IMR-90 (cell line): Measurements from ENCODE around the gene CTRB1. TPM values are rescaled to one million over a fixed set of nuclear protein-coding genes. Genes with fewer than 3 reads are reported as not detected.

Experiments used
- ATAC-seq: fragments of 200-7000 bp; cut with Tn5 transposase; 2 replicates; pipeline ENCODE4 v1.9.1; 2020; ENCODE audit warnings: low read depth, mild to moderate bottlenecking, moderate library complexity
- BruUV-seq: library from RNA; stranded (reverse); fragments of 400-500 nt; replicated peaks from 2 replicates; lab custom pipeline; 2021; lab: Mats Ljungman, UMichigan
- CTCF ChIA-PET: fragments of 300-600 bp; formaldehyde crosslinking; extraction: SDS; loops from one replicate; lab custom pipeline; 2021; ENCODE audit warnings: antibody characterized with exemption; lab: Yijun Ruan, JAX
- POLR2A ChIA-PET: fragments of 300-600 bp; sonication (Branson Sonifier 250); formaldehyde crosslinking; loops from one replicate; lab custom pipeline; 2022; ENCODE audit warnings: antibody characterized with exemption; ENCODE audit not compliant: unreplicated experiment; lab: Charles Lee
- DNase-seq: peaks from one replicate; pipeline ENCODE4 v3.0.0; 2013
- H2AFZ ChIP-seq: replicated peaks from 2 replicates; pipeline ENCODE3; 2013; ENCODE audit warnings: low read length, mild to moderate bottlenecking; ENCODE audit not compliant: poor library complexity
- H2AK5ac ChIP-seq: 2 replicates; pipeline ENCODE4 v1.6.1; 2013; ENCODE audit warnings: low read depth, low read length, inconsistent platforms
- H2AK9ac ChIP-seq: replicated peaks from 2 replicates; pipeline ENCODE3; 2013; ENCODE audit warnings: mild to moderate bottlenecking, low read depth, low read length, moderate library complexity; ENCODE audit not compliant: poor library complexity
- H2BK120ac ChIP-seq: 2 replicates; pipeline ENCODE4 v1.6.1; 2013; ENCODE audit warnings: low read depth, low read length, inconsistent platforms
- H2BK15ac ChIP-seq: 3 replicates; pipeline ENCODE4 v1.6.1; 2013; ENCODE audit warnings: low read depth, low read length, inconsistent platforms
- H2BK20ac ChIP-seq: 2 replicates; pipeline ENCODE4 v1.6.1; 2013; ENCODE audit warnings: low read depth, mild to moderate bottlenecking, inconsistent platforms, low read length, moderate library complexity
- H2BK5ac ChIP-seq: 2 replicates; pipeline ENCODE4 v1.6.1; 2013; ENCODE audit warnings: mild to moderate bottlenecking, low read depth, low read length, inconsistent platforms; ENCODE audit not compliant: poor library complexity, severe bottlenecking
- H3K14ac ChIP-seq: replicated peaks from 2 replicates; pipeline ENCODE4 v1.6.1; 2013; ENCODE audit warnings: low read depth, low read length, inconsistent platforms
- H3K18ac ChIP-seq: 2 replicates; pipeline ENCODE4 v1.6.1; 2013; ENCODE audit warnings: low read depth, low read length, control low read depth
- H3K23ac ChIP-seq: 2 replicates; pipeline ENCODE4 v1.6.1; 2013; ENCODE audit warnings: low read depth, low read length, inconsistent platforms
- H3K27ac ChIP-seq: 2 replicates; pipeline ENCODE4 v1.5.1; 2013; ENCODE audit warnings: mild to moderate bottlenecking, control low read depth, low read length; ENCODE audit not compliant: insufficient read depth
- H3K27me3 ChIP-seq: 2 replicates; pipeline ENCODE4 v1.6.1; 2013; ENCODE audit warnings: low read length; ENCODE audit not compliant: control insufficient read depth, insufficient read depth
- H3K36me3 ChIP-seq: 2 replicates; pipeline ENCODE4 v1.6.1; 2013; ENCODE audit warnings: low read length, mixed read lengths; ENCODE audit not compliant: control insufficient read depth, insufficient read depth
- H3K4ac ChIP-seq: 2 replicates; pipeline ENCODE4 v1.6.1; 2013; ENCODE audit warnings: low read depth, low read length, inconsistent platforms
- H3K4me1 ChIP-seq: 2 replicates; pipeline ENCODE4 v1.6.1; 2013; ENCODE audit warnings: low read length, mixed read lengths; ENCODE audit not compliant: control insufficient read depth, insufficient read depth
- H3K4me2 ChIP-seq: 2 replicates; pipeline ENCODE4 v1.6.1; 2013; ENCODE audit warnings: low read depth, mild to moderate bottlenecking, control low read depth, low read length, moderate library complexity
- H3K4me3 ChIP-seq: 2 replicates; pipeline ENCODE4 v1.5.1; 2013; ENCODE audit warnings: low read depth, mild to moderate bottlenecking, control low read depth, low read length, moderate library complexity; ENCODE audit not compliant: insufficient read depth
- H3K56ac ChIP-seq: 2 replicates; pipeline ENCODE4 v1.6.1; 2013; ENCODE audit warnings: low read length, inconsistent platforms; ENCODE audit not compliant: insufficient read depth; ENCODE audit errors: extremely low read depth
- H3K79me1 ChIP-seq, 2 experiments: 2 replicates each; pipeline ENCODE4 v1.6.1; 2013; ENCODE audit warnings: low read length in 2 of 2, inconsistent platforms in 1 of 2, low read depth in 1 of 2
- H3K9ac ChIP-seq: 2 replicates; pipeline ENCODE4 v1.6.1; 2013; ENCODE audit warnings: low read depth, low read length, control low read depth
- H3K9me1 ChIP-seq: 2 replicates; pipeline ENCODE4 v1.6.1; 2013; ENCODE audit warnings: low read length, inconsistent platforms; ENCODE audit not compliant: insufficient read depth
- H3K9me3 ChIP-seq: 2 replicates; pipeline ENCODE4 v1.6.1; 2013; ENCODE audit warnings: low read length; ENCODE audit not compliant: control insufficient read depth, insufficient read depth
- H4K20me1 ChIP-seq: 2 replicates; pipeline ENCODE4 v1.6.1; 2013; ENCODE audit warnings: low read length, inconsistent platforms; ENCODE audit not compliant: insufficient read depth
- H4K5ac ChIP-seq: 2 replicates; pipeline ENCODE4 v1.6.1; 2013; ENCODE audit warnings: mild to moderate bottlenecking, low read depth, low read length, control low read depth
- H4K8ac ChIP-seq, 2 experiments: 2 replicates each; pipeline ENCODE4 v1.6.1; 2013; ENCODE audit warnings: low read depth in 2 of 2, low read length in 2 of 2, control low read depth in 1 of 2, inconsistent platforms in 1 of 2
- H4K91ac ChIP-seq: 2 replicates; pipeline ENCODE4 v1.6.1; 2013; ENCODE audit warnings: low read depth, low read length, inconsistent platforms; ENCODE audit not compliant: insufficient read depth
- BHLHE40 ChIP-seq: fragments of 150-350 bp; IDR thresholded peaks from 2 replicates; pipeline ENCODE4 v1.6.1; 2016; ENCODE audit warnings: mild to moderate bottlenecking, low read depth, low read length
- CEBPB ChIP-seq: IDR thresholded peaks from 2 replicates; pipeline ENCODE4 v1.6.1; 2012; ENCODE audit warnings: low read depth, low read length, improper control_type of control experiment
- CHD1 ChIP-seq: IDR thresholded peaks from 2 replicates; pipeline ENCODE4 v1.6.1; 2012; ENCODE audit warnings: low read depth, low read length, improper control_type of control experiment
- FOS ChIP-seq: fragments of 150-350 bp; IDR thresholded peaks from 2 replicates; pipeline ENCODE4 v1.6.1; 2016; ENCODE audit warnings: low read depth, low read length
- MAZ ChIP-seq: IDR thresholded peaks from 2 replicates; pipeline ENCODE4 v1.6.1; 2012; ENCODE audit warnings: low read depth, mild to moderate bottlenecking, low read length, improper control_type of control experiment, moderate library complexity, borderline replicate concordance
- MXI1 ChIP-seq: IDR thresholded peaks from 2 replicates; pipeline ENCODE4 v1.6.1; 2012; ENCODE audit warnings: low read depth, mild to moderate bottlenecking, low read length, moderate library complexity, borderline replicate concordance
- NFE2L2 ChIP-seq: fragments of 150-350 bp; IDR thresholded peaks from 2 replicates; pipeline ENCODE4 v1.6.1; 2016; ENCODE audit warnings: low read depth, mild to moderate bottlenecking, low read length
- POLR2A ChIP-seq: IDR thresholded peaks from 2 replicates; pipeline ENCODE4 v1.6.1; 2012; ENCODE audit warnings: mild to moderate bottlenecking, low read depth, low read length
- RAD21 ChIP-seq: IDR thresholded peaks from 2 replicates; pipeline ENCODE4 v1.6.1; 2012; ENCODE audit warnings: low read length, improper control_type of control experiment
- RCOR1 ChIP-seq: IDR thresholded peaks from 2 replicates; pipeline ENCODE4 v1.6.1; 2012; ENCODE audit warnings: mild to moderate bottlenecking, low read length, improper control_type of control experiment; ENCODE audit not compliant: insufficient replicate concordance
- RFX5 ChIP-seq: IDR thresholded peaks from 2 replicates; pipeline ENCODE4 v1.8.0; 2012; ENCODE audit warnings: low read depth, mild to moderate bottlenecking, low read length, moderate library complexity
- SMC3 ChIP-seq: fragments of 150-350 bp; IDR thresholded peaks from 2 replicates; pipeline ENCODE4 v1.6.1; 2016; ENCODE audit warnings: low read depth, mild to moderate bottlenecking, antibody characterized with exemption, low read length, moderate library complexity
- WGBS, 2 experiments: methylation state at CpG; one replicate each; pipeline versions ENCODE4 v1.1.5 to v1.1.7; 2013; ENCODE audit warnings: missing lambda C conversion rate in 2 of 2; ENCODE audit not compliant: insufficient read length in 1 of 2; ENCODE audit errors: extremely low coverage in 2 of 2; 5-methylcytosine and 5-hydroxymethylcytosine counted together
- dilution Hi-C: fragments of 300-500 bp; cut with HindIII; formaldehyde crosslinking; loops from one replicate; pipeline ENCODE4 v1.14.3; 2018; ENCODE audit warnings: low sequenced_read_pairs; ENCODE audit not compliant: unreplicated experiment
- in situ Hi-C: fragments of 300-500 bp; cut with MboI; formaldehyde crosslinking; loops from 3 replicates; pipeline ENCODE4 v1.14.3; 2019; ENCODE audit warnings: low sequenced_read_pairs, inconsistent platforms, mixed read lengths
- intact Hi-C: fragments of 100-400 bp; cut with micrococcal nuclease; formaldehyde crosslinking; loops from 2 replicates; pipeline ENCODE4 v1.10.0; 2022
- polyA plus RNA-seq, 3 experiments: library from polyadenylated mRNA; depleted of rRNA; stranded (reverse); fragments of >200 nt; gene quantifications; 2 replicates each; pipeline ENCODE4 v1.2.3, GENCODE V29; 2012; ENCODE audit warnings: low replicate concordance in 1 of 3
- total RNA-seq: library from RNA; depleted of rRNA; stranded (reverse); fragments of >200 nt; gene quantifications from 2 replicates; pipeline ENCODE4 v1.2.3, GENCODE V29; 2012
- TF ChIP-seq, protein P1 (sequence below): fragments of 150-350 bp; IDR thresholded peaks from 2 replicates; pipeline ENCODE4 v1.6.1; 2017; ENCODE audit warnings: mild to moderate bottlenecking, antibody characterized with exemption, low read length, low read depth
- TF ChIP-seq, protein P2 (sequence below): fragments of 150-350 bp; IDR thresholded peaks from 2 replicates; pipeline ENCODE4 v1.6.1; 2016; ENCODE audit warnings: low read depth, mild to moderate bottlenecking, low read length, moderate library complexity, borderline replicate concordance
- TF ChIP-seq, protein P3 (sequence below): conservative IDR thresholded peaks from 2 replicates; pipeline ENCODE4 v1.5.1; 2012; ENCODE audit warnings: mild to moderate bottlenecking, low read depth, low read length, improper control_type of control experiment

The CTRB1 gene
- total and polyA plus RNA-seq, 2 of the 4 experiments (the other 2 are of a cell fraction) = not detected

DNA sequence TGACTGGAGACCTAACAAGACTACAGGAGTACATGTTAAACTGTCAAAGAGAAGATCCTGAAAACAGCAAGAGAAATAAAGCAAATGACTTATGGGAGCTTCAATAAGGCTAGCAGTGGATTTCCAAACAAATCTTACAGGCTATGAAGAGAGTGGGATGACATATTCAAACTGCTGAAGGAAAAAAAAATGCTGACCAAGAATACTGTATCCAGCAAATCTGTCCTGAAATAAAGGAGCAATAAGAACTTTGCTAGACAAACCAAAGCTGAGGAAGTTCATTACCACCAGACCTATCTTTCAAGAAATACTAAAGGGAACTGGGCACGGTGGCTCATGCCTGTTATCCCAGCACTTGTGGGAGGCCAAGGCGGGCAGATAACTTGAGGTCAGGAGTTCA, 41.9 kb upstream of the CTRB1 start:
- Histone ChIP-seq H2BK120ac (no peak overlapping the region), H3K9ac (no peak overlapping the region), H3K18ac (no peak overlapping the region), H3K4ac (no peak overlapping the region), H3K27me3 (no peaks in the 10 kb centered on the region), H3K9me3 (peaks cover 41% of the 10 kb centered on the region), H3K9me1 (no peaks in the 10 kb centered on the region), H3K14ac (no peak overlapping the region), H3K23ac (no peak overlapping the region), H2BK20ac (no peak overlapping the region), H3K79me1 (no peaks in the 10 kb centered on the region), H4K91ac (no peak overlapping the region), H4K5ac (no peak overlapping the region), H3K4me1 (no peaks in the 10 kb centered on the region), H2AK9ac (no peak overlapping the region), H3K4me3 (no peak overlapping the region), H4K20me1 (no peaks in the 10 kb centered on the region), H2AK5ac (no peak overlapping the region), H2BK5ac (no peak overlapping the region), H4K8ac (no peak overlapping the region), H3K27ac (no peak overlapping the region), H3K36me3 (no peaks in the 10 kb centered on the region), H3K4me2 (no peak overlapping the region), H2AFZ (no peak overlapping the region), H3K56ac (no peak overlapping the region), H2BK15ac (no peak overlapping the region)
- BruUV-seq = no TSS peak
- ATAC-seq (no peak), DNase-seq (no peak)
- TF ChIP-seq MAZ (no peak), CEBPB (no peak), SMC3 (no peak), MXI1 (no peak), CHD1 (no peak), POLR2A (no peak), NFE2L2 (no peak), FOS (no peak), BHLHE40 (no peak), RCOR1 (no peak), RFX5 (no peak), RAD21 (no peak)
- TF ChIP-seq, protein P1, sequence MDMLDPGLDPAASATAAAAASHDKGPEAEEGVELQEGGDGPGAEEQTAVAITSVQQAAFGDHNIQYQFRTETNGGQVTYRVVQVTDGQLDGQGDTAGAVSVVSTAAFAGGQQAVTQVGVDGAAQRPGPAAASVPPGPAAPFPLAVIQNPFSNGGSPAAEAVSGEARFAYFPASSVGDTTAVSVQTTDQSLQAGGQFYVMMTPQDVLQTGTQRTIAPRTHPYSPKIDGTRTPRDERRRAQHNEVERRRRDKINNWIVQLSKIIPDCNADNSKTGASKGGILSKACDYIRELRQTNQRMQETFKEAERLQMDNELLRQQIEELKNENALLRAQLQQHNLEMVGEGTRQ = no peak
- TF ChIP-seq, protein P2, sequence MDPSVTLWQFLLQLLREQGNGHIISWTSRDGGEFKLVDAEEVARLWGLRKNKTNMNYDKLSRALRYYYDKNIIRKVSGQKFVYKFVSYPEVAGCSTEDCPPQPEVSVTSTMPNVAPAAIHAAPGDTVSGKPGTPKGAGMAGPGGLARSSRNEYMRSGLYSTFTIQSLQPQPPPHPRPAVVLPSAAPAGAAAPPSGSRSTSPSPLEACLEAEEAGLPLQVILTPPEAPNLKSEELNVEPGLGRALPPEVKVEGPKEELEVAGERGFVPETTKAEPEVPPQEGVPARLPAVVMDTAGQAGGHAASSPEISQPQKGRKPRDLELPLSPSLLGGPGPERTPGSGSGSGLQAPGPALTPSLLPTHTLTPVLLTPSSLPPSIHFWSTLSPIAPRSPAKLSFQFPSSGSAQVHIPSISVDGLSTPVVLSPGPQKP = no peak
- TF ChIP-seq, protein P3, sequence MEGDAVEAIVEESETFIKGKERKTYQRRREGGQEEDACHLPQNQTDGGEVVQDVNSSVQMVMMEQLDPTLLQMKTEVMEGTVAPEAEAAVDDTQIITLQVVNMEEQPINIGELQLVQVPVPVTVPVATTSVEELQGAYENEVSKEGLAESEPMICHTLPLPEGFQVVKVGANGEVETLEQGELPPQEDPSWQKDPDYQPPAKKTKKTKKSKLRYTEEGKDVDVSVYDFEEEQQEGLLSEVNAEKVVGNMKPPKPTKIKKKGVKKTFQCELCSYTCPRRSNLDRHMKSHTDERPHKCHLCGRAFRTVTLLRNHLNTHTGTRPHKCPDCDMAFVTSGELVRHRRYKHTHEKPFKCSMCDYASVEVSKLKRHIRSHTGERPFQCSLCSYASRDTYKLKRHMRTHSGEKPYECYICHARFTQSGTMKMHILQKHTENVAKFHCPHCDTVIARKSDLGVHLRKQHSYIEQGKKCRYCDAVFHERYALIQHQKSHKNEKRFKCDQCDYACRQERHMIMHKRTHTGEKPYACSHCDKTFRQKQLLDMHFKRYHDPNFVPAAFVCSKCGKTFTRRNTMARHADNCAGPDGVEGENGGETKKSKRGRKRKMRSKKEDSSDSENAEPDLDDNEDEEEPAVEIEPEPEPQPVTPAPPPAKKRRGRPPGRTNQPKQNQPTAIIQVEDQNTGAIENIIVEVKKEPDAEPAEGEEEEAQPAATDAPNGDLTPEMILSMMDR = no peak
- dilution Hi-C loops = no loop called here
- no CpG with 5 or more reads among the region's 2 CpGs for WGBS, 2 experiments
- intact Hi-C loops = no loop called here
- in situ Hi-C loops = no loop called here
- CTCF ChIA-PET = no interaction called here
- POLR2A ChIA-PET = no interaction called here
